EL (cell line): Measurements from ENCODE around the gene LAMP1.
"Not testable (repeated sequence)": the region's sequence is repeated elsewhere in the genome, so short reads cannot be mapped to it uniquely, and the experiment has no call there.

Experiments used
- DNase-seq: peaks from one replicate; pipeline ENCODE4 v3.0.0-alpha.2; 2016

Gene LAMP1

DNA sequence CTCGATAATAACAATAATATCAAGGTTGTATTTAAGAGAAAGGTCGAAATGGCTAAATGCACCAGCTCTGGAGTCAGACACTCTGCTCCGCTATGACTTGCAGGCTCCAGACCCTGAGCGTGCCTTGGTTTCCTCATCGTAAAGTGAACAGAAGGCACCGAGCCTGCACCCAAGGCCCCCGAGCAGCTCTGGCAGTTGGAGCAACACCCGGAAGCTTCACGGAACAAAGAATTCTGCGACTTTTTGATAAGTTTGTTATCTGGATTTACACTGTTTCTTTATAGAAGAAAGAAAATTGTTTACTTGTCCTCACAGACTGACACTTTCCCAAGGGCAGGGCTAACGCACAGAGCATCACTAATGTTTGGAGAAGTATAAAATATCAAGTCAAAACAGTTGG, 62.5 kb downstream of the LAMP1 start:
- no peak for DNase-seq

DNA sequence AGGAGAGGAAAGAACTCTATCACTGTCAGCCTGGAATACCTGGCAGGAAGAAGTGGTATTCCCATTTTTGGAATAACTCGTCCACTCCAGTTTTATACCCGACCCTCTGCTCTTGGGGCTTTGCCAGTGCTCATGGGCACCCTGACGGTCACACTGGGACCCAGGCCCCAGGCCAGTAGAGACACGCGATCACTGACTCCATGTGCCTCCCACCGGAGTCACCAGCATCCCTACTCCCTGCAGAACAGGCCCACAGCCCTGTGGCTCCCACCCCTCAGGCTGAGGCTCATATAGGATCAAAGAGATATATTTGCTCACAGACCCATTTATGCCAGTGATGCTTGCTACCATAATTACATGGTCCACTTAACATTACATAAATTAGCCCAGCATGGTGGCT, 63.4 kb downstream of the LAMP1 start:
- DNase-seq, result no peak

GRCh38 chr13:113361406-113361805, 64.4 kb downstream of the LAMP1 start:
- DNase-seq, result no peak

GRCh38 chr13:113364311-113364889, 67.4 kb downstream of the LAMP1 start:
- DNase-seq, result no peak

DNA sequence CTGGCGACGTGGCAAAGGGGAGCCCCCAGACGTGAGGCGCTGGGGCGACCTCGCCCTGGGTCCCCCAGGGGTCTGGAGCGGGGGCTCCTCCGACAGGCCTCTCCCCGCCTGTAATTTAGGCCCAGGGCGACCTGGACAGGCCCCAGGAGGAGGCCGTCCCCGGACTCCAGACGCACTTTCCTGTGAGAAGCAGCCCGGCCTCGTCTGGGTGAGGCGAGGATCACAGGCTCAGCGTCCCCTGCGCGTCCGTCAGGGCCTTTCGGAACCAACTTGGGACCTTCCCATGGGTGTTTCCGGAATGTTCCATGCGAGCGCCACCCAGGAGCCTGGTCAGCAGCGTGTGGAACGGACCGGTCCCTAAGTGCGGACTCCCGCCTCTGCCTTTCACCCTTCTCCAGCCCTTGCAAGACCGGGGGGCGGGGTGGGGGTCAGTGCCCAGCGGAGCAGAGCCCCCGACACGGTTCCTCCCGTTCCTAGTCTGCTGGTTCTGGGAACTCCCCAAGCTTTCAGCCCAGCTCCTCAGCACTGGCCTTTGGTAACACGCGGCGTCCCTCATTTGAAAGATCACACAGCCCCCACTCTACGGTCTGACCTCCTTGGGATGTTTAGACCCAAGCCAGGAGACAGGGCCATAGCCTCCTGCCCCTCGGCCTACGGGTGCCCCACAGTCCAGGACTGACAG, 68.0 kb downstream of the LAMP1 start:
- no peak for DNase-seq

DNA sequence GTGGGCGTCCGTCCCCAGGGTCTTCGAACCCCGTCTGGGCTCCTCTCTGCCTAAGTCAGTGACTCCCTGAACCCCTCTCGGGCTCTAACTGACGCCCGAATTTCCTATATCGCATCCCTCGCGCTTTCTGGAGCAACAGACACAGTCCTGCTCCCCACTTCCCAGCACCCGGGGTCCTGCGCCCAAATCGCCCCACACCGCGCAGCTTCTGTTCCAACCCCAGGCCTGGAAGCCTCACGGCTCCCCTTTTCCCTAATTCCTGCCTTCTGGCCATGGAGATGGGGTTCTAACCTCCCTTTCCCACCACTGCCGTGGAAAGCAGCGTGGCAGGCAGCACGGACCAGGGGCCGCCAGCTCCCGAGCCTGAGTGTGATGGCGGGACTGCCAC, 68.5 kb downstream of the LAMP1 start:
- no peak for DNase-seq

GRCh38 chr13:113365971-113366588, 69.0 kb downstream of the LAMP1 start:
- no peak for DNase-seq

GRCh38 chr13:113367020-113367560, 70.1 kb downstream of the LAMP1 start:
- DNase-seq, result no peak

DNA sequence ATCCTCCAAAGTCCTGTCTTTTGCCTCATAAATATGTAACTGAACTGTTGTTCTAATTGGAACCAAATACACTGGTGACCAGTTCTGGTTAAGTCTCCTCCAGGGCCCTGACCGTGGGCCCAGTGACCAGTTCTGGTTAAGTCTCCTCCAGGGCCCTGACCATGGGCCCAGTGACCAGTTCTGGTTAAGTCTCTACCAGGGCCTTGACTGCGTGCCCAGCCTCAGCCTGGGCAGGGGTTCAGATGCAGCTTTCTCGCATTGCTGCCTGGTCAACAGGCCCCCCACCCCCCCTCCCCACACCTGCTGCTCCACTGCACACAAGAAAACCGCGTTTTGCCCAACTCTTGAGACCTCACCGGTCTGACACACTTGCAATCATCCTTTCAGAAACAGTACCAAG, 70.7 kb downstream of the LAMP1 start:
- no peak for DNase-seq

DNA sequence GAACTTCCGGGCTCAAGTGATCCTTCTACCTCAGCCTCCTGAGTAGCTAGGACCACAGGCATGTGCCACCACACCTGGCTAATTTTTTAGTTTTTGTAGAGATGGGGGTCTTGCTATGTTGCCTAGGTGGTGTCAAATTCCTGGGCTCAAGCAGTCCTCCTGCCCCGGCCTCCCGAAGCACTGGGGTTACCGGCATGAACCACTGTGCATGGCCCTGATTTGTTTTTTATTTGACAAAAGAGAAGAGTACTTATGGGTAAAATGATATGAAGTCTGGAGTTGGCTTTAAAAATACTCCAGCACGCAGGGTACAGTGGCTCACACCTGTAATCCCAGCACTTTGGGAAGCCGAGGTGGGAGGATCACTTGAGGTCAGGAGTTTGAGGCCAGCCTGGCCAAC, 71.3 kb downstream of the LAMP1 start:
- DNase-seq, result not testable (repeated sequence)

- DNase-seq, result no peak
Measured at GRCh38 chr13:113369189-113369588, 72.2 kb downstream of the LAMP1 start.

DNA sequence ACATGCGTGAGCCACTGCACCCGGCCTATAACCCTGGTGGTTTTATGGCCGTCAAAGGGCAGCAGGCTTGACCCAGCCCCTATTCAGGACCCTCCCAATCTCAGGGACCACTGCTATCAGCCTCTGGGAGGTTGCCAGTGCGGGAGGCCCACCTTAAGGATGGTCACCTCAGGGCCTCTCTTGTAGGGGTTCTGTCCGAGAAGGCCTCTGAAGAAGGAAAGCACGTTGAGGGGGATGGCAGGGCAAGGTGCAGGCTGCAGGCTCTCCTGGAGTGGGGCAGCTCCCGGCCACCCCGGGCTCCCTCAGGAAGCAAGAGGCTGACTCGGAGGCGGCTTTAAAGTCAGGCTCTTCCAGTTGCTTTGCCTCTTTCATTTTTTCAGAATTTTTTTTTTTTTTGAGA, 72.8 kb downstream of the LAMP1 start:
- DNase-seq, result no peak

- no peak for DNase-seq
Measured at GRCh38 chr13:113371061-113371460, 74.0 kb downstream of the LAMP1 start.

GRCh38 chr13:113371701-113372100, 74.7 kb downstream of the LAMP1 start:
- DNase-seq, result not testable (repeated sequence)
